DOHH2 (cell line): Measurements from ENCODE around the gene FAM184A.

Experiments used
- H3F3A ChIP-seq: fragments of 200-600 bp; sonication (generic), shearing (Covaris generic); 2 replicates; pipeline ENCODE4 v1.6.0; 2016; ENCODE audit warnings: antibody characterized with exemption, mild to moderate bottlenecking; ENCODE audit not compliant: control insufficient read depth, insufficient read depth
- H3K27ac ChIP-seq: fragments of 200-600 bp; sonication (generic); 2 replicates; pipeline ENCODE4 v1.5.1; 2014; ENCODE audit warnings: low read depth, mild to moderate bottlenecking, low read length, moderate library complexity
- H3K27me3 ChIP-seq: fragments of 200-600 bp; sonication (generic); 2 replicates; pipeline ENCODE4 v1.6.1; 2014; ENCODE audit warnings: mild to moderate bottlenecking, low read length, mixed read lengths; ENCODE audit not compliant: control insufficient read depth
- H3K36me3 ChIP-seq: fragments of 200-600 bp; sonication (generic); 2 replicates; pipeline ENCODE4 v1.6.1; 2014; ENCODE audit warnings: mild to moderate bottlenecking, low read length, moderate library complexity, mixed read lengths; ENCODE audit not compliant: control insufficient read depth
- H3K4me1 ChIP-seq: fragments of 200-600 bp; sonication (generic); 2 replicates; pipeline ENCODE4 v1.6.1; 2014; ENCODE audit warnings: mild to moderate bottlenecking, low read length, mixed read lengths; ENCODE audit not compliant: control insufficient read depth
- H3K4me2 ChIP-seq: fragments of 200-600 bp; sonication (generic); 2 replicates; pipeline ENCODE4 v1.6.0; 2014; ENCODE audit warnings: mild to moderate bottlenecking, low read length, moderate library complexity
- H3K4me3 ChIP-seq: fragments of 200-600 bp; sonication (generic); 2 replicates; pipeline ENCODE4 v1.5.1; 2014; ENCODE audit warnings: mild to moderate bottlenecking, low read length, mixed read lengths
- H3K79me2 ChIP-seq: fragments of 200-600 bp; sonication (generic); 2 replicates; pipeline ENCODE4 v1.6.1; 2014; ENCODE audit warnings: mild to moderate bottlenecking, low read length, mixed read lengths; ENCODE audit not compliant: control insufficient read depth
- H3K9me2 ChIP-seq: fragments of 200-600 bp; sonication (generic); replicated peaks from 2 replicates; pipeline ENCODE4 v1.6.1; 2014; ENCODE audit warnings: mild to moderate bottlenecking, low read length, mixed read lengths; ENCODE audit not compliant: control insufficient read depth
- H3K9me3 ChIP-seq: fragments of 200-600 bp; sonication (generic); 2 replicates; pipeline ENCODE4 v1.6.1; 2014; ENCODE audit warnings: antibody characterized with exemption, low read length, mixed read lengths; ENCODE audit not compliant: control insufficient read depth, insufficient read depth
- H4K20me1 ChIP-seq: fragments of 200-600 bp; sonication (generic); 2 replicates; pipeline ENCODE4 v1.6.0; 2014; ENCODE audit warnings: low read depth, mild to moderate bottlenecking, antibody characterized with exemption, low read length, moderate library complexity; ENCODE audit not compliant: control insufficient read depth, insufficient read depth
- CTCF ChIP-seq: fragments of 200-600 bp; sonication (generic); IDR thresholded peaks from one replicate; pipeline ENCODE4 v1.5.1; 2014; ENCODE audit warnings: antibody characterized with exemption, mild to moderate bottlenecking, low read depth, low read length; ENCODE audit not compliant: poor library complexity, severe bottlenecking
- EZH2phosphoT487 ChIP-seq: fragments of 200-600 bp; sonication (generic); IDR thresholded peaks from 2 replicates; pipeline ENCODE4 v1.6.1; 2017; ENCODE audit warnings: borderline replicate concordance, mild to moderate bottlenecking, antibody characterized with exemption, low read length, moderate library complexity, mixed read lengths

Gene FAM184A

DNA sequence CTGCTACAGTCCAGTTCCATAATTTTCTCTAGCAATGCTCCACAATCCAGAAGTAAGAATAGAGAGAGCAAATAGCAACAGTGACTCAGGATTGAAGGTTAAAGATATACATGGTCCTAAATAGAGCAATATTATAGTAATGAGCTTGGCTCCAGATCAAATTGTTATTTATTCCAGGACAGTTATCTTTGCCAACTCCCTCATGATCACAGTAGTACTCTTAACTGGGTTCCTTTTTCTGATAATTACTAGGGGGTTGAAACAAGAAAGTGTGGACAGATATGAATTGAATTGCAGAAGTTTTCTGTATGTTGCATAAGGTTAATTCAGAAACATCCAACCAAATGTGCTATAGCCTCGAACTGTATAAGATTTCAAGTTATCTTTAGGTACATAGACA, 11.9 kb downstream of the FAM184A start:
- no peaks in the 10 kb centered on the region for H4K20me1 ChIP-seq
- H3K4me2 ChIP-seq = no peak overlapping the region

DNA sequence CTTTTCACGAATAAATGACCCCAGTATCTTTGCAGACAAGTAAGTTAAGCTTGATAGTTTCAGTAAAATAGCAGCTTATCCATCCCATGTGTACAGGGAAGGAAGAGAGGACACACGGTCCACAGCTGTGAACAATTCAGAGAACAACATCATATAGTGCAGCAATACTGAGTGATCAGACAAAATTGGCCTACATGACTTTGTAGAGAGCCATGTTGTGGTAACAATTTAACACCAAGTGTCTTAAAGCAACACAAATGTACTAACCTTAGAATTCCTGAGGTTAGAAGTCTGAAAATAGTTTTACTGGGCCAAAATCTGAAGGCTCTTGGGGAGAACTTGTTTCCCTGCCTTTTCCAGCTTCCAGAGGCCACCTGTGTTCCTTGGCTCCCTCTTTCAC, 12.5 kb downstream of the FAM184A start:
- H4K20me1 ChIP-seq = no peaks in the 10 kb centered on the region
- no peak for TF ChIP-seq CTCF
- TF ChIP-seq EZH2phosphoT487 = no peak
- H3K27ac ChIP-seq = no peak overlapping the region
- no peaks in the 10 kb centered on the region for H3F3A ChIP-seq
- H3K4me1 ChIP-seq = no peaks in the 10 kb centered on the region
- H3K9me2 ChIP-seq = no peaks in the 10 kb centered on the region
- H3K79me2 ChIP-seq = no peaks in the 10 kb centered on the region
- H3K4me2 ChIP-seq = no peak overlapping the region
- H3K9me3 ChIP-seq = no peaks in the 10 kb centered on the region
- H3K4me3 ChIP-seq = no peak overlapping the region
- H3K36me3 ChIP-seq = no peaks in the 10 kb centered on the region
- no peaks in the 10 kb centered on the region for H3K27me3 ChIP-seq

More for the DNA sequence above, 11.9 kb downstream of the FAM184A start:
- Histone ChIP-seq H3K4me1 (no peaks in the 10 kb centered on the region), H3K79me2 (no peaks in the 10 kb centered on the region), H3K9me2 (no peaks in the 10 kb centered on the region), H3K9me3 (no peaks in the 10 kb centered on the region), H3K4me3 (no peak overlapping the region), H3F3A (no peaks in the 10 kb centered on the region), H3K27ac (no peak overlapping the region), H3K36me3 (no peaks in the 10 kb centered on the region), H3K27me3 (no peaks in the 10 kb centered on the region)
- TF ChIP-seq CTCF (no peak), EZH2phosphoT487 (no peak)

GRCh38 chr6:119065382-119065781, 13.1 kb downstream of the FAM184A start:
- H3K4me1 ChIP-seq = no peaks in the 10 kb centered on the region
- no peaks in the 10 kb centered on the region for H3K9me3 ChIP-seq
- H3K79me2 ChIP-seq = no peaks in the 10 kb centered on the region
- no peaks in the 10 kb centered on the region for H4K20me1 ChIP-seq
- TF ChIP-seq EZH2phosphoT487 = no peak
- TF ChIP-seq CTCF = no peak
- H3F3A ChIP-seq = no peaks in the 10 kb centered on the region
- H3K27ac ChIP-seq = no peak overlapping the region
- no peaks in the 10 kb centered on the region for H3K9me2 ChIP-seq
- H3K36me3 ChIP-seq = no peaks in the 10 kb centered on the region
- no peak overlapping the region for H3K4me2 ChIP-seq
- H3K4me3 ChIP-seq = no peak overlapping the region
- no peaks in the 10 kb centered on the region for H3K27me3 ChIP-seq

DNA sequence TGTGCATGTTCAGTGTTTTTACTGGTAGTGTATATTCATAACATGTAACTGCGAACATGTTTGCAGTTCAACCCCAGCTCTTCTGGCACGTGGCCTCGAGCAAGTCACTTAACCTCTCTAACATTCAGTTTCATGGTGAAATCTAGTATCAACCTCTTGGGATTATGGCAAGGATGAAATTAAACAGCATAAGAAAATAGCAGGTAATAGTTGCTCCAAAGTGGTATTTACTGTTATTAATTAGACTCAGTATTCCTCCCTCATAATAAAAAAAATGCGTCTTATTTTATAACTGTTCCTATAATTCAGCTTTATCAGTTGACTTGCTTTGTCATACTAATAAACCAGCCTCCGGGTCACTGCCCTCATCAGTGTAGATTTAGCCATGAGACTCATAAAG, 15.0 kb downstream of the FAM184A start:
- no peaks in the 10 kb centered on the region for H3K9me2 ChIP-seq
- H3K36me3 ChIP-seq = no peaks in the 10 kb centered on the region
- H3K4me2 ChIP-seq = no peak overlapping the region
- no peak overlapping the region for H3K4me3 ChIP-seq
- no peaks in the 10 kb centered on the region for H3K4me1 ChIP-seq
- TF ChIP-seq EZH2phosphoT487 = no peak
- no peak for TF ChIP-seq CTCF
- H3K79me2 ChIP-seq = no peaks in the 10 kb centered on the region
- H3K27ac ChIP-seq = no peak overlapping the region
- H3F3A ChIP-seq = no peaks in the 10 kb centered on the region
- no peaks in the 10 kb centered on the region for H4K20me1 ChIP-seq
- H3K9me3 ChIP-seq = no peaks in the 10 kb centered on the region
- H3K27me3 ChIP-seq = no peaks in the 10 kb centered on the region
